Coronary artery (tissue), 2 donors: ENCODE measurements around the gene CDKL1.

Source experiments
- DNase-seq: peaks from one replicate; pipeline ENCODE4 v3.0.0-alpha.2; 2017; ENCODE audit warnings: low spot score
- H3K27ac ChIP-seq, 2 donors: fragments of 200-600 bp; sonication (generic); one replicate each; pipeline ENCODE4 v1.5.1; 2016 to 2019
- H3K4me3 ChIP-seq: fragments of 200-600 bp; sonication (generic); 2 replicates; pipeline ENCODE4 v1.5.1; 2016; ENCODE audit warnings: mild to moderate bottlenecking, moderate library complexity
- TF ChIP-seq, protein P1 (sequence below): fragments of 200-600 bp; sonication (generic); IDR thresholded peaks from one replicate; pipeline ENCODE4 v1.5.1; 2019; ENCODE audit warnings: antibody characterized with exemption

Gene CDKL1

DNA sequence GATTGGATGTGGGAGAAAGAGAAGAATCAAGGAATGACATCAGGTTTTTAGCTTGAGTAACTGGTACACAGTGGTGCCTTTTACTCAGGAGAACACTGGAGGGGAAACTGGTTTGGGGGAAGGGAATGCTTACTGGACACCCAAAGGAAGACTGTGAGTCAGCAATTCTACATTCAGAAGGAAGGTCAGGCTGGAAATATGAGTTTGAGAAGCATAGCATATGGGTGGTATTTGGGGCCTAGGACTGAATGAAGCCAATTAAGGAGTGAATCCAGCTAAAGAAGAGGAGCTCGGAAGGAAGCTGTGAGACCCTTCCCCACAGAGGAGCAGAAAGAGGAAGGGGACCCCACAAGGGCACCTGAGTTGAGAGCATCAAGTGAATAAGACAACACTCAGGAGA lies 49.2 kb downstream of the CDKL1 start:
- TF ChIP-seq, protein P1, sequence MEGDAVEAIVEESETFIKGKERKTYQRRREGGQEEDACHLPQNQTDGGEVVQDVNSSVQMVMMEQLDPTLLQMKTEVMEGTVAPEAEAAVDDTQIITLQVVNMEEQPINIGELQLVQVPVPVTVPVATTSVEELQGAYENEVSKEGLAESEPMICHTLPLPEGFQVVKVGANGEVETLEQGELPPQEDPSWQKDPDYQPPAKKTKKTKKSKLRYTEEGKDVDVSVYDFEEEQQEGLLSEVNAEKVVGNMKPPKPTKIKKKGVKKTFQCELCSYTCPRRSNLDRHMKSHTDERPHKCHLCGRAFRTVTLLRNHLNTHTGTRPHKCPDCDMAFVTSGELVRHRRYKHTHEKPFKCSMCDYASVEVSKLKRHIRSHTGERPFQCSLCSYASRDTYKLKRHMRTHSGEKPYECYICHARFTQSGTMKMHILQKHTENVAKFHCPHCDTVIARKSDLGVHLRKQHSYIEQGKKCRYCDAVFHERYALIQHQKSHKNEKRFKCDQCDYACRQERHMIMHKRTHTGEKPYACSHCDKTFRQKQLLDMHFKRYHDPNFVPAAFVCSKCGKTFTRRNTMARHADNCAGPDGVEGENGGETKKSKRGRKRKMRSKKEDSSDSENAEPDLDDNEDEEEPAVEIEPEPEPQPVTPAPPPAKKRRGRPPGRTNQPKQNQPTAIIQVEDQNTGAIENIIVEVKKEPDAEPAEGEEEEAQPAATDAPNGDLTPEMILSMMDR = no peak
- Histone ChIP-seq H3K4me3 (no peak overlapping the region), H3K27ac (no peak overlapping the region)
- DNase-seq = no peak

DNA sequence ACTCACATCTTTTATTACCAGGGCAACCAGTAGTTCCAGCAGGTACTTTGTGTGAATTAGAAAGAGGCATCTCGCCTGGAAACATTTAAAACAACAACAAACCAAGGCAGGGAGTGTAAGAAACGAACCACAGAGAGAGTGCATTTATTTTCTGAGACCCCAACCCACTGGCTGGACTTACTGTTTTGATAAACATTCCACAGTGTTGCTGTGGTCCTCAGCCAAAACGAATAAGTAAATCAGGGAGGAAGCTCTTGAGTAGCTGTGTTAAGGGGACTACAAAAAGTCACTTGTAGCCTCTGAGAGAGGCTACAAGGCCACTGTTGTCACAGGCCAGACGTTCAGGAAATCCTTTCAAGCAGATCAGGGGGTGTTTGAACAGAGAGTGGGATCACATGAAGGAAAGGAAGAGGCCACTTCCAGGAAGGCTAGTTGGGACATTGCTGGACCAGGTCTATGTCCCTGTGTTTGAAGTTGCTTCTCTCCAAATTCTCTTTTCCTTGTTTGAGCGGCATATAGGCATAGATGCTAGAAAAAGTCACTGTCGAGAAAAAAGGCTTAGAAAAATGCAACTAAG lies 50.7 kb downstream of the CDKL1 start:
- Histone ChIP-seq H3K27ac (peak overlapping the region in 1 of 2 donors; percentile 5), H3K4me3 (no peak overlapping the region)
- TF ChIP-seq, protein P1 = no peak
- no peak for DNase-seq

DNA sequence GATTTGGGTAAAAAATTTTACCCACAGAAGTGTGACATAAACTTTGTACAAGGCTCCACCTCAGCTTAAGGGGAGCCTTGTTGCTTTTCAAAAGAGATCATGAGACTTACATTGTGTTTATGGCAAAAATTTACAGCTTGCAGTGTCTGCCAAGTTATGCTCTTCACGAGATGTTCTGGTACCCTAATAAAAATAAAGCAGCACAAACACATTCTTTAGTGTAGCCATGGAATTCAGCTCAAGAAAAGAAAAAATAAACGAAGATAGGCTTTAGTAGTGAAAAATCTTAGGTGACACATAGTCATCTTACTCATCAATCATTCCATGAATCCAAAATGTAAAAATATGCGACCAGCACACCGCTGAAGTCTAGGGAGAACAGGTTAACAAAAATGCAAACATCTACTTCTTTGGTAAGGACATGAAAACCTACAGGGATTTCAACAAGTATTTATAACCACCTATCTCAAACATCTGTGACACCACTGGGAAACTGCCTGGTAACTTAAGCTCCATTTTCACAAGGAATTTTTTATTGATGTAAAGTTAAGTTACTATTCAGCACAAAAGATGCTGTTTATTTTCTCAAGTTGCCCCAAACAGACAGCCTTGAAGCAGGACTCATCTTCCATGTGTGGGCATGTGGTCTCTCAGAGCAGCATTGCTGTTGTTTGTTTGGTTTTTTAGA lies 51.7 kb downstream of the CDKL1 start:
- no peak for DNase-seq
- H3K27ac ChIP-seq = no peak overlapping the region
- TF ChIP-seq, protein P1 = no peak
- H3K4me3 ChIP-seq = no peak overlapping the region

DNA sequence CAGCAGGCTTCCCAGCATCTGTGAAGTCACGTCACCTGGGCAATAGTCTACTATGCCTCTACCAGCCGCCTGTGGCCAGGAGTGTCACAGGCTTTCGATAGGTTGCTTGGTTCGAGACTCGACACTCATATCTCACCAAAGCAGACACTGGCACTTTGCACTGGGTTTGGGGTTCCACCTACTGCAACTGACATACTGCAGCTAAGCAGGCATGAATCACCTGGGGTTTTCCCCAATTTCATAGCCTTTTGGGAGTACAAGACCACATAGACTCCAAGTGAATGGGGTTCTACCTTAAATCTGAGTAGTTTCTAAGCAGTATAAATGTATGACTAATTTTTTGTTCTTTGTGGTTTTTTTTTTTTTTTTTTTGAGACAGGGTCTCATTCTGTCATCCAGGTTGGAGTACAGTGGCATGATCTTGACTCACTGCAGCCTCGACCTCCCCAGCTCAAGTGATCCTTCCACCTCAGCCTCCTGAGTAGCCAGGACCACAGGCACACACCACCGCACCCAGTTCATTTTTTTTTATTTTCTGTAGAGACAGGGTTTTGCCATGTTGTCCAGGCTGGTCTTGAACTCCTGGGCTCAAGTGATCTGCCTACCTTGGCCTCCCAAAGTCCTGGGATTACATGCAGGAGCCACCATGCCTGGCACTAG lies 52.4 kb downstream of the CDKL1 start:
- H3K4me3 ChIP-seq = no peak overlapping the region
- DNase-seq = no peak
- TF ChIP-seq, protein P1 = no peak
- no peak overlapping the region for H3K27ac ChIP-seq

DNA sequence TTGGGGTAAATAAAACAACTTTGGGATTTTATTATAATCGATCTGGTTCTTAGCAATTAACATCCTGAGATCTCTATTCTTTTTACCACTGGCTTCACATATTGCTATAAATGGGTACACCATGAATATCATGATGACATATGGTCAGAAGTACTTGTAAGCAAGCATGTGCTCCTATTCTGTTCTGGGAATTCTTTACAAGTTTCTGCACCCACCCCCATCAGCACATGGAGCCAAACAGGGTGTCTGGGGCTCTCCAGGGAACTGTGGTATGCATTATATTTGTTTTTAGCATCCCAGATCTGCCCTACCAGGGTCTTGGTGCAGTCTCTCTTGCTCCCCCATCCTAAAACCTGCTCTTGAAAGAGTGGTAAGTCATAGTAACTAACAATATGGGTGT lies 53.2 kb downstream of the CDKL1 start:
- TF ChIP-seq, protein P1 = no peak
- no peak for DNase-seq
- H3K4me3 ChIP-seq = no peak overlapping the region
- peak overlapping the region in 1 of 2 donors; percentile 57 for H3K27ac ChIP-seq

DNA sequence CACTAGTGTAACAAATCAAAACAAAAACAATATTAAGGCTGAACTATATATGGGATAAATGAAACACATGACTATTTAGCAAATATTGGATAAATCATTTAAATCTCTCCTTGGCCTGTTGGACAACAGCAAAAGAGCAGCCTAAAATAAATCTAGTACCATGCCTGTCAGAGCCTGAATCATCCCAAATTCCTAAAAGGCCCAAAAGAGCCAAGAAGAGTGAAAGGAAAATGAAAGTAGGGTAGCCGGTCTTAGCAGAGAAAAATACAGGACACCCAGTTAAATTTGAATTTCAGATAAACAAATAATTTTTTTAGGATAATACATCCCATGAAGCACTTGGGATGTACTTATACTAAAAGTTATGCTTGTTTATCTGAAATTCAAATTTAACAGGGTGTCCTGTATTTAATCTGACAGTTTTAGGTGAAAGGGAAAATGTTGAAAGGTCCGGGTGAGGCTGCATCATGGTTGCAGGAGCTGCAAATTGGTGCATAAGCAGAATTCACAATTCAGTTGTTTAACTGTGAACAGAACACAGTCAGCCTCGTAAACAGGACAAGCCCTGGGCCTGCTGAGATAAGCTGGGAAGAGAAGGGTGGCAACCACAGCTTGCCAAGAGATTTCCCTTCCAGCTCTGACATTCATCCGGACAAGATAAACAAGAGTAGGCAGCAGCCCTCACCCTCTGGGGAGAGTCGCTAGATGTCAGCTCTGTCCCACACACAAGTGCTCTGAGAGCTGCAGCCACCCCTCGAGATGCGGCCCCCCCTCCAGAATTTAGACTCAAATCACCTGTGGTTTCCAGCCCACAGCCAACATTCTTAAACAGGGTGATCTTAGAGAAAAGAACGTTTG lies 54.2 kb downstream of the CDKL1 start:
- TF ChIP-seq, protein P1 = no peak
- H3K4me3 ChIP-seq = peak overlapping the region; percentile 69
- H3K27ac ChIP-seq = peak overlapping the region; percentile 43 to 79
- DNase-seq = no peak
